H1 (cell line): ENCODE data around the gene STARD4.

Experiments
- ATF2 ChIP-seq: IDR thresholded peaks from 2 replicates; pipeline ENCODE4 v1.6.1; 2012; ENCODE audit warnings: low read length, inconsistent platforms
- CBX5 ChIP-seq: fragments of 300-800, 300-1000 bp; sonication (generic); IDR thresholded peaks from 2 replicates; pipeline ENCODE4 v1.7.1; 2016; ENCODE audit warnings: antibody characterized with exemption, low read length, low read depth
- CTCF ChIP-seq, 3 experiments: IDR thresholded peaks; 1 replicate in 2 of 3; 2 replicates in 1 of 3; pipeline versions ENCODE4 v1.5.1 to v1.6.1; 2011; ENCODE audit warnings: low read length in 3 of 3, mild to moderate bottlenecking in 3 of 3, inconsistent platforms in 2 of 3, low read depth in 1 of 3, moderate library complexity in 1 of 3; ENCODE audit not compliant: insufficient read depth in 1 of 3; ENCODE audit errors: control extremely low read depth in 1 of 3
- EZH2 ChIP-seq: fragments of 200-600 bp; sonication (generic); IDR thresholded peaks from 2 replicates; pipeline ENCODE4 v1.7.1; 2012; ENCODE audit warnings: low read depth, mild to moderate bottlenecking, moderate library complexity, low read length, inconsistent platforms; ENCODE audit not compliant: severe bottlenecking
- KDM5A ChIP-seq: fragments of 200-600 bp; IDR thresholded peaks from 2 replicates; pipeline ENCODE4 v1.7.1; 2012; ENCODE audit warnings: mild to moderate bottlenecking, low read length, inconsistent platforms, mixed read lengths
- MAX ChIP-seq: IDR thresholded peaks from 2 replicates; pipeline ENCODE4 v1.6.1; 2012; ENCODE audit warnings: inconsistent platforms
- POLR2A ChIP-seq, 2 experiments: IDR thresholded peaks; 1 replicate in 1 of 2; 2 replicates in 1 of 2; pipeline ENCODE4 v1.6.1; 2011; ENCODE audit warnings: low read depth in 2 of 2, low read length in 2 of 2, mild to moderate bottlenecking in 2 of 2; ENCODE audit errors: control extremely low read depth in 1 of 2
- POLR2AphosphoS5 ChIP-seq: IDR thresholded peaks from 2 replicates; pipeline ENCODE4 v1.6.1; 2011; ENCODE audit warnings: low read depth, low read length
- RBBP5 ChIP-seq: IDR thresholded peaks from 2 replicates; pipeline ENCODE4 v1.7.1; 2012; ENCODE audit warnings: low read depth, mild to moderate bottlenecking, inconsistent platforms, low read length, moderate library complexity, borderline replicate concordance
- SP1 ChIP-seq: IDR thresholded peaks from 2 replicates; pipeline ENCODE4 v1.6.1; 2011; ENCODE audit warnings: low read depth, low read length
- USF2 ChIP-seq: IDR thresholded peaks from 2 replicates; pipeline ENCODE4 v1.6.1; 2011; ENCODE audit warnings: low read length, improper control_type of control experiment

- TF ChIP-seq POLR2A (IDR thresholded peaks at IDR 0.05; ENCODE audit: control extremely low read depth in 1 of 2, low read depth in 2 of 2, low read length in 2 of 2) (no peak), MAX (no peak), KDM5A (no peak), USF2 (no peak), CBX5 (no peak), POLR2AphosphoS5 (no peak), CTCF (IDR thresholded peaks at IDR 0.05; ENCODE audit: control extremely low read depth in 1 of 3, insufficient read depth in 1 of 3, low read depth in 1 of 3, low read length in 3 of 3) (no peak), EZH2 (no peak), ATF2 (no peak), SP1 (no peak), RBBP5 (no peak)
These were observed 58.1 kb downstream of the STARD4 start for GRCh38 chr5:111454198-111454622.
